Stimulated activated CD8-positive, alpha-beta memory T cell treated with anti-CD3 and anti-CD28 coated beads, Interleukin-15, amount 100 ng/mL, for 1 hour (primary cell): ENCODE measurements around the gene WSCD2.

Source experiments
- DNase-seq: peaks from one replicate; pipeline ENCODE4 v3.0.0-alpha.2; 2020; ENCODE audit warnings: low read depth

WSCD2 gene

GRCh38 chr12:108166505-108166904, 37.4 kb downstream of the WSCD2 start:
- no peak for DNase-seq

DNA sequence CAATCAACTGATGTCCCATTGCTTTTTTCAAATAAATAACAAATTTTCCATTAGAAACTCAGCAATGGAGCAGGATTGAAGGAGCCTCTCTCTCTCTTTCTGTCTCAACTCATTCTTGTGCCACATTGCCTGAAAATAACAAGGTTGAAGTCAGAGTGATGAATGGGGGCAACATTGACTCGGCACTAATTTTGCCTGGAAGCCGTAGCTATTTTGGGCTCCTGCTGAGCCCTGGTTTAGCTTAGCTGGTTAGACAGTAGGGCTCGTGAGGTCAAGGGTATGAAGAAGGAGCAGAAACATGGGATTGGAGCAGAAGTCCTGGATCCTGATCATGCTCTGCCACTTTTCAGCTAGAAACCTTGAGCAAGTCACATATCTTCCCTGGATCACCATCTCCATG, 38.9 kb downstream of the WSCD2 start:
- DNase-seq, result no peak

GRCh38 chr12:108169708-108170107, 40.6 kb downstream of the WSCD2 start:
- DNase-seq, result no peak

DNA sequence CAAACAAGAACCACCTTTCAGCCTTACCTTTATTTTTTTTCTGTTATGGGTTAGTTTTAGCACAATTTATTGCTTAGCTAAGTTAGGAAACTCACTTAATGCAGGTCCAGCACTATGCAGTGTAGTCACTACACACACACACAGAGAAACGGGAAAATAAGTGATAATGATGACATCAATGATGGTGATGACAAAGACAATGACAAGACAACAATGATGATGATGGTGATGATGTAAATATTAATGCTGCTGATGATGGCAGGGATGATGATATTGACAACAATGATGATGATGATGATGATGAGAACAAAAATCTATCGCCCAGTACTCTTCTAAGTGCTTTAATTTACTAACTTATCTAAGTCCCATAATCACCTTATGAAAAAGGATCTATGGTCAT, 41.1 kb downstream of the WSCD2 start:
- DNase-seq, result no peak

GRCh38 chr12:108172033-108172432, 42.9 kb downstream of the WSCD2 start:
- no peak for DNase-seq

- no peak for DNase-seq
Measured at GRCh38 chr12:108173160-108173559, 44.1 kb downstream of the WSCD2 start.

- no peak for DNase-seq
Measured at GRCh38 chr12:108173892-108174291, 44.8 kb downstream of the WSCD2 start.

- DNase-seq, result no peak
Measured at GRCh38 chr12:108174641-108175040, 45.6 kb downstream of the WSCD2 start.

GRCh38 chr12:108175310-108175709, 46.2 kb downstream of the WSCD2 start:
- DNase-seq, result no peak

DNA sequence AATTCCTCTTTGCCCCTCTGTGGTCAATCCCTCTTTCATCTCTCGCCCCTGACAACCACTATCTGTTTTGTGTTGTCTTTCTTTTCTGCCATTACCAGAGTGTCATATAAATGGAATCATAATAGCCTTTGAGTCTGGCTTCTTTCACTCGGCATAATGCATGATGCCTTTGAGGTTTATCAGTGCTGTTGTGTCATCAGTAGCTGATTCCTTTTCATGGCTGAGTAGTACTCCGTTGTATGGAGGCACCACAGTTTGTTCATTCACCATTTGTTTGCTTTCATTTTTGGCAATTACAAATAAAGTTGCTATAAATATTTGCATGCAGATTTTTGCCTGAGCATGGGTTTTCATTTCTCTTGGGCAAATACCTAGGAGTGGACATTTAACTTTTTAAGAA, 47.2 kb downstream of the WSCD2 start:
- no peak for DNase-seq

- no peak for DNase-seq
Measured at GRCh38 chr12:108177131-108177530, 48.0 kb downstream of the WSCD2 start.

DNA sequence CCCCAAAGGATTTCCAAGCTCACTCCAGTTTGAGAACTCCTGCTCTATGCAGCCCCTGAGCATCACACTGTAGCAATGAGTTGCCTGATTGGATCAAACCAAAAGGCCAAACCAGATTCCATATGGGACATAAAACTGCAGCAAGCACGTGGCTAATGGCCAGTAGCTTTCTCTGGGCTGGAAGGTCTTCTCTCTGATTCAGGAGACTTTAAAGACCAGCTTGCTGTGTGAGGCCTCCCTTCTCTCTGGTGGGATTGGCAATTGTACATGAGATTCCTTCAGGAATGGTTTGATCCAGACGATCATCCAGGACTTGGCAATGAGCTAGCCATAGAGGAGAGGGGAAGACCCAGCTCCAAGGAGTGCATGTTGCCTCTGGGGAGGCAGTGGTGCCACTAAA, 50.2 kb downstream of the WSCD2 start:
- DNase-seq, result no peak

- no peak for DNase-seq
Measured at GRCh38 chr12:108180255-108181094, 51.4 kb downstream of the WSCD2 start.

GRCh38 chr12:108181095-108181454, 52.0 kb downstream of the WSCD2 start:
- DNase-seq, result no peak

DNA sequence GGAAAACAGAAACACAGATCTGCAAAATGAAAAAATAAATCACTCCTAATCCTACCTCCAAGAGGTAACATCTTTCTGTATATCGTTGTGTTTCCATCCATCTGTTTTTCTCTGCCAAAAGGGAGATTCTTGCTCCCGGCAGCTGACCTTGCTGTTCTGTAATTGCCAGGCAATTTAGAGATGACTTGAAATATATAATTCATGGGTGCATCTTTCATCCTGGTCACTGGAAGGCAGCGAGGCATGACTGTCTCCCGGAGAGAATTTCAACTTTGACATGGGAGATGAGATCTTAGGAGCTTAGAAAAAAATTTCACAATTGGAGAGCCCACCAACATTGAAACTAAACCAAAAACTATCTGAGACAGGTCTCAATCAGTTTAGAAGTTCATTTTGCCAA, 53.0 kb downstream of the WSCD2 start:
- DNase-seq, result no peak

DNA sequence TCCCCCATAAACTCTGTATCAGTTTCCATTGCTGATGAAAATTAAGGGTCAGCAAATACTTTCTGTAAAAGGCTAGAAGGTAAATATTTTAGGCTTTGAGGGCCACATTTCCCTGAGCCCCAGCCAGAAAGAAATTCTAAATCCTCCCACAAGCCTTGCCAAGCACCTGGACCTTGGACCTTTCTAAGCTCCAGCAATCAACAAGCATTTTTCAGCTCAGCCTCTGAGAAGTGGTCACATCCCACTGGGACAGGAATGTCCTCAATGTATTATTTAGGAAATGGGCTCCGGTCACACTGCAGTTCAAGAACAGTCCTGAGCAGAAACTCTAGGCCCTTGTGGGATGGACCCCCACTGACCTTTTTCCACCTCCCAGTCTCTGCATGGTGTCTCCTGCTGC, 55.9 kb downstream of the WSCD2 start:
- no peak for DNase-seq

DNA sequence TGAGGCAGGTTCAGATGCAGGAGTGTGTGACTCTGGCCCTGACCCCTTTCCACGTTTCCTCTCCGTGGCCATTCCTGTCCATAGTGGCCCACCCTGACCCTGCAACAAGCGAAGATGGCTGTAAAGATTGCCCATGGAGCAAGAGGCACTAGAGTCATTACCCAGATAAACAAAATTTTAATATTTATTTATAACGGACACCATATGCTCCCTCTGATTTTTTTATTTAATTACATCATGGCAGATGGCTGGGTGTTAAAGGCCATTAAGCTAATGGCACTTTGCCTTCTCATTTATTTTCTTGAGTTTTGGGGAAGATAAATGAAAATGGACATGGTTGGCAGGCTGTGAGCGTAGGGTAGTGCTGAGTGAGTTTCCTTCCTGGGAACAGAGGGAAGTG, 58.7 kb downstream of the WSCD2 start:
- no peak for DNase-seq

DNA sequence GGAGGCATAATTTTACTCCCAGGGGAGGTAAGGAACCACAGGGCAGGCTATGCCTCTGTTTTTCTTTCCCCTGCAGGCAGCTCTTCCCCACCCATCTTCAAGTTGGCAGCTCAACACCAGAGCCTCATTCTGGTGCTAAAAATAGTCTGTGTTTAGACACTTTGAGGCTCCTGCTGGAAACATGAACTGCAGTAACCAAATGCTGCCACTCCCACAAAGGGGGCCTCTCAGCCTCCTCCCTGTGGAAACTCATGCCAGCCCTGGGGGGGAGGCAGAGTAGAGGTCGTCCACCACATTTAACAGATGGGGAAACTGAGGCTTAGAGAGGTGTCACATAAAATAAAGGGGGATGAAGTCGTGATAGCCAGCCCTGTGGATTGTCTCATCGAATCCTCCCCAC, 61.4 kb downstream of the WSCD2 start:
- no peak for DNase-seq

- no peak for DNase-seq
Measured at GRCh38 chr12:108191086-108191485, 62.0 kb downstream of the WSCD2 start.

DNA sequence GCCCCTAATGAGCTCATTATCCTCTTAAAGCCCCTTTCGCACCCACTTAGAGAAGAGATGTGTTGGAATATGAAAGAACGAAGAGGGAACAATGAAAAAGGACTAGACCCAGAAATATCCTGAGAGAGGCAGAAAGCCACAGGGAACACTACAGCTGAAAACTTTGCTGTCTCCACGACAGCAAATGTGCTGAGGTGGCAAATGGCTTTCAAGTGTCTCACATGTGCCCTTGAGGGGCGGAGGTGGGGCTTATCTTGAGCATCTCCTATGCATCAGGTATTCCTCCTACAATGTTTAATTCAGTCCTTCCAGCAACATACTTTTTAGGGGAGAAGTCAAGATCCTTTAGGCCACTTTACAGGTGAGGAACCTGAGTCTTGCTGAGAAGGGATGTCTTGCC, 62.9 kb downstream of the WSCD2 start:
- DNase-seq, result no peak

- no peak for DNase-seq
Measured at GRCh38 chr12:108193493-108193892, 64.4 kb downstream of the WSCD2 start.

DNA sequence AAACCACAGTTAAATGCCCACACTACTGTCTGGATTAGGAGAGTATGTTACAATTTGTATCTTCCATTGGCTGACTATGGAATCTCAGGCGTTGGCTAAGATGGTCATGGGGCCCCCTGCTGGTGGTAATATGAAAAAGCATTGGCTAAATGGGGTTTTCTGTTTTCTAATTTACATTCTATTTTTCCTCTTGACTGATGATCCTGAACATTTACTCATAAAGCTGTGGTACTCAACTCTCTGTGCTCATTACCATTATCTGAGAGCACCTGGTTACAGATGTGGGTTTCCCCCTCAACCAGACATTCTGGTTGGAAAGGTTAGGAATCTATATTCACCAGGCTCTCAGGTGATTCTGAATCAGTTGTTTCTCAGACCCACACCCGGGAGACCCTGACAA, 64.8 kb downstream of the WSCD2 start:
- no peak for DNase-seq

DNA sequence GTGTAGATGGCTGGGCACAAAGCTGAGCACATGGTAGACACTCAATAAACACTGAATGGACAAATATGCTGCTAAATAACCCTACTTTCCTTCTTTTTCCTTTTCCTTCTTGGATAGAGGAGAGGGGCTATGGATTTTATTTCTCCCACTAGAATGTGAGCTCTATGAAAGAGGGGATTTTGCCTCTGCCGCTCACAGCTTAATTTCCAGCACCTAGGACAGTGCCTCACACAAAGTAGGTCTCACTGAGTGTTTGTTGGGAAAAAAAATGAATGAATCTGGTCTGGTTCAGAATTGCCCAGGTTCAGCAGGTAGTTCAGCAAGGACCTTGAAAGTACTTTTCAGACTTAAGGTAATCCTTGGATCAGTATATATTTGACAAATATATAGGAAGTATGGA, 65.5 kb downstream of the WSCD2 start:
- no peak for DNase-seq

GRCh38 chr12:108196319-108196718, 67.2 kb downstream of the WSCD2 start:
- DNase-seq, result no peak
